ENCODE measurements around the gene NAP1L4.
A peak's percentile ranks its signal among the peaks of the same experiment; 100 is the strongest.

Gene NAP1L4

GRCh38 chr11:2934021-2934550 lies 58.0 kb downstream of the NAP1L4 start:
- no peak overlapping the region for H3K4me3 ChIP-seq (replicated peaks; ENCODE audit: low read depth, low read length)
- no peak for DNase-seq (ENCODE audit: extremely low read depth, insufficient read length)
- TF ChIP-seq, protein P1, sequence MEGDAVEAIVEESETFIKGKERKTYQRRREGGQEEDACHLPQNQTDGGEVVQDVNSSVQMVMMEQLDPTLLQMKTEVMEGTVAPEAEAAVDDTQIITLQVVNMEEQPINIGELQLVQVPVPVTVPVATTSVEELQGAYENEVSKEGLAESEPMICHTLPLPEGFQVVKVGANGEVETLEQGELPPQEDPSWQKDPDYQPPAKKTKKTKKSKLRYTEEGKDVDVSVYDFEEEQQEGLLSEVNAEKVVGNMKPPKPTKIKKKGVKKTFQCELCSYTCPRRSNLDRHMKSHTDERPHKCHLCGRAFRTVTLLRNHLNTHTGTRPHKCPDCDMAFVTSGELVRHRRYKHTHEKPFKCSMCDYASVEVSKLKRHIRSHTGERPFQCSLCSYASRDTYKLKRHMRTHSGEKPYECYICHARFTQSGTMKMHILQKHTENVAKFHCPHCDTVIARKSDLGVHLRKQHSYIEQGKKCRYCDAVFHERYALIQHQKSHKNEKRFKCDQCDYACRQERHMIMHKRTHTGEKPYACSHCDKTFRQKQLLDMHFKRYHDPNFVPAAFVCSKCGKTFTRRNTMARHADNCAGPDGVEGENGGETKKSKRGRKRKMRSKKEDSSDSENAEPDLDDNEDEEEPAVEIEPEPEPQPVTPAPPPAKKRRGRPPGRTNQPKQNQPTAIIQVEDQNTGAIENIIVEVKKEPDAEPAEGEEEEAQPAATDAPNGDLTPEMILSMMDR (IDR thresholded peaks at IDR 0.05; ENCODE audit: insufficient read depth, low read length, poor library complexity, severe bottlenecking), result no peak

DNA sequence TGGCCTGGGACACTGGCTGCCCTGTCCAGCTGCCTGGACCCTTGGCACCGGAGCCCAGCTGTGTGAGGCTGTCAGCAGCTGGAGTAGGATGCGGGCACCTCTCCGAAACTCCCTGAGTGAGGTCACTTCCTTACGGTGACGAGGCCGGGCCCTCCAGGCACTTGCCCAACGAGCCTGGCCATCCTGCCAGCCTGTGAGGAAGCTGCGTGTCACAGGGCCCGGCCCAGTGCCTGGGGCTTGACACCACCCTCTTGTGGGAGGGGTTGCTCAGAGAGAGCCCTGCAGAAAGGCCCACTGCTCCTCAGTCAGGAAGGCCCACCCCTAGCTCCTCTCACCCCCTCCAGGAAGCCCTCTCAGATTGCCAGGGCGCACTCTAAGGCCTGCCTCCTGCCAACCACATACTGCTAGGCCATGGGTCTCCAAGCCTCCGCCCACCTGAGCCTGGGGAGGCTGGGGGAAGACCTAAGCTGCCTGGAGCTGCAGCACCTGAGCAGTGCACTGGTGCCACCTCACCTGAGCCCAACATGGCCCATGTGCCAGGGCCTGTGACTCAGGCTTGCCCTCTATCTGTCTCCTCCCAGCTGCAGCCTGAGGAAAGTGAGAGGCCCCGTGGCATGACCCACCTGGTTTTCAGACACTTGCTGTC lies 58.6 kb downstream of the NAP1L4 start:
- no peaks in the 10 kb centered on the region for H3K36me3 ChIP-seq (ENCODE audit: control insufficient read depth, insufficient read depth, low read length)
- DNase-seq (ENCODE audit: extremely low read depth, insufficient read length), result peak; percentile 49
- TF ChIP-seq, protein P1 (IDR thresholded peaks at IDR 0.05; ENCODE audit: insufficient read depth, low read length, poor library complexity, severe bottlenecking), result no peak

More at GRCh38 chr11:2934021-2934550, 58.0 kb downstream of the NAP1L4 start:
- no peaks in the 10 kb centered on the region for H3K36me3 ChIP-seq (ENCODE audit: control insufficient read depth, insufficient read depth, low read length)
- H3K27me3 ChIP-seq (replicated peaks; ENCODE audit: control insufficient read depth, insufficient read depth, low read length), result no peaks in the 10 kb centered on the region; the same call in 1 of the 2 replicates

DNA sequence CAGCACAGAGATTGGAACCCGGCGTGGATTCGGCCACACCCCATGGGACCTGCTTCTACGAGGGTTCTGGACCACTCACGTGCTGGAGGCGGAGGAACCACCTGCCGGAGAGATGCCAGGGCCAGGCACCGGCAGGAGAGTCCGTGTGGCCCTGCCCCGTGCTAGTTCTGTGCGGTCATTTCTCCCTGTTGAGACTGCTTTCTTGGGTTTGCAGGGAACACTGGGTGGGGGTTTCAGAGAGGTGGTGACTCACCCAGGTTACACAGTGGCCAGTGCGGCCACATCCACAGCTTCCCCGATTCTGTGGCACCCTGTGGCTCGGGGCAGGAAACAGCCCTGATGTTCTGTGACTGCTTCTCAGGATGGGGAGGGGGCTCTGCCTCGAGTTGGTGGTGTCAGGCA lies 59.3 kb downstream of the NAP1L4 start:
- no peaks in the 10 kb centered on the region; the same call in 1 of the 2 replicates for H3K27me3 ChIP-seq (replicated peaks; ENCODE audit: control insufficient read depth, insufficient read depth, low read length)
- DNase-seq (ENCODE audit: extremely low read depth, insufficient read length), result no peak

More for the DNA sequence above, 58.6 kb downstream of the NAP1L4 start:
- Histone ChIP-seq H3K27me3 (replicated peaks; ENCODE audit: control insufficient read depth, insufficient read depth, low read length) (no peaks in the 10 kb centered on the region; the same call in 1 of the 2 replicates), H3K4me3 (replicated peaks; ENCODE audit: low read depth, low read length) (no peak overlapping the region)

GRCh38 chr11:2931771-2932738 lies 60.1 kb downstream of the NAP1L4 start:
- H3K4me3 ChIP-seq (replicated peaks; ENCODE audit: low read depth, low read length), result no peak overlapping the region
- no peaks in the 10 kb centered on the region; the same call in 1 of the 2 replicates for H3K27me3 ChIP-seq (replicated peaks; ENCODE audit: control insufficient read depth, insufficient read depth, low read length)
- H3K36me3 ChIP-seq (ENCODE audit: control insufficient read depth, insufficient read depth, low read length), result no peaks in the 10 kb centered on the region
- TF ChIP-seq, protein P1 (IDR thresholded peaks at IDR 0.05; ENCODE audit: insufficient read depth, low read length, poor library complexity, severe bottlenecking), result no peak
- peak; percentile 1 for DNase-seq (ENCODE audit: extremely low read depth, insufficient read length)

More for the DNA sequence above, 59.3 kb downstream of the NAP1L4 start:
- Histone ChIP-seq H3K4me3 (replicated peaks; ENCODE audit: low read depth, low read length) (no peak overlapping the region), H3K36me3 (ENCODE audit: control insufficient read depth, insufficient read depth, low read length) (no peaks in the 10 kb centered on the region)
- TF ChIP-seq, protein P1 (IDR thresholded peaks at IDR 0.05; ENCODE audit: insufficient read depth, low read length, poor library complexity, severe bottlenecking), result no peak

GRCh38 chr11:2931420-2931746 lies 60.7 kb downstream of the NAP1L4 start:
- H3K36me3 ChIP-seq (ENCODE audit: control insufficient read depth, insufficient read depth, low read length), result no peaks in the 10 kb centered on the region
- H3K4me3 ChIP-seq (replicated peaks; ENCODE audit: low read depth, low read length), result no peak overlapping the region
- TF ChIP-seq, protein P1 (IDR thresholded peaks at IDR 0.05; ENCODE audit: insufficient read depth, low read length, poor library complexity, severe bottlenecking), result no peak
- DNase-seq (ENCODE audit: extremely low read depth, insufficient read length), result no peak
- H3K27me3 ChIP-seq (replicated peaks; ENCODE audit: control insufficient read depth, insufficient read depth, low read length), result no peaks in the 10 kb centered on the region; the same call in 1 of the 2 replicates
